ENCODE results near the gene NRXN3.

The NRXN3 gene

DNA sequence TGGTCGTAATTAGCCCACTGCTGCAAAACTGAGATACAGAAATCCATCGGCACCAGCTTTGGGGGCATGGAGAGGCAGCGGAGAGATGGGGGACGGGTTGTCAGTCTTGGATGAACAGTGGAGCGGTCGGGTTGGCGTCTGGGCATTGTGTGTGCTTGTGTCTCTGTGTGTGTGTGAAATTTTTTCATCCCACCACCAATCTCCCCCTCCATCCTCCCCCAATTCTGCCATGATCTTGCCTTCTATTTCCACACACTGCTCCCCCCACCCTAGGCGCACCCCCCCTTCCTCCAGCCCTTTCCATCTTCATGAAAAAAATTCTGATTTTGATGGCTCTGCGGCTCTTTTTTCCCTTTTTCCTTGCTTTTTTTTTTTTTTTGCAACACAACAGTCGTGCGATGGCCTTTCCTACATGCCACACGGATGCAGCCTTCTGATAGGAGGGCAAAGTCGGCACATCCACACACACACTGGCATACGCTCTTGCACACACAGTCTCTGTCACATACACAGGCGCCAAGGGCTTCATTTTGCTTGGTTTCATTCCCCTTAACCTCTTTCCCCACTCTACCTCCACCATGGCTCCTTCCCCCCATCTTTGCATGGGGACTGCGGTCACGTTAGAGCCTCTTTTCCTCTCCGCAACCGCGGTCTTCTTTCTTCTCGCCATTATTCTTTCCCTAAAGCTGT, 3.3 kb downstream of the NRXN3 start:
- Histone ChIP-seq H3K4me3 (ENCODE audit: low read length) (no peak overlapping the region), H3K27ac (ENCODE audit: low read depth, low read length) (no peak overlapping the region), H3K36me3 (ENCODE audit: insufficient read depth, low read length) (no peaks in the 10 kb centered on the region), H3K9me3 (ENCODE audit: insufficient read depth, low read depth, low read length) (no peaks in the 10 kb centered on the region), H3K9ac (ENCODE audit: low read depth, low read length) (no peak overlapping the region), H3K27me3 (ENCODE audit: insufficient read depth, low read length) (no peaks in the 10 kb centered on the region), H3K4me1 (ENCODE audit: insufficient read depth, low read length) (peaks cover 13% of the 10 kb centered on the region; the same call in 1 of the 2 replicates)
- 92% methylated on average over 18 of the region's 21 CpGs for WGBS

DNA sequence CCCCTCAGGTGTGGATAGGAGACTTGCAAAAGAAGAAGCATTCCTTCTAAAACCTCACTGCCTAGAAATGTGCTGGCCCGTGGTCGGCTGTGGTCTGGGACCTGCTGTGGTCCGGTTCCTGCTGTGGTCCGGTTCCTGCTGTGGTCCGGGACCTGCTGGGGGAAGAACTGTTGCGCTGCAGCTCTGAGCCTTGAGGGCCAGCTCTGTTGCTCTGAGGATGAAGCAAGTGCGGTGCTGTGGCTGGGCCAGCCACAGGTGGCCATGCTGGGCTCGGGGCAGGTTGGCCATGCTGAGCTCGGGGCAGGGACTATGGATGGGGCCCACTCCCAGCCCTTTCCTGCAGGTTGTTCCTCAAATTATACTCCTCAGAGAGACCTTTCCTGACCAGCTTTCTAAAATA, 5.2 kb downstream of the NRXN3 start:
- no peak overlapping the region for H3K27ac ChIP-seq (ENCODE audit: low read depth, low read length)
- H3K4me3 ChIP-seq (ENCODE audit: low read length) = no peak overlapping the region
- no peaks in the 10 kb centered on the region for H3K36me3 ChIP-seq (ENCODE audit: insufficient read depth, low read length)
- H3K4me1 ChIP-seq (ENCODE audit: insufficient read depth, low read length) = peaks cover 12% of the 10 kb centered on the region; the same call in 1 of the 2 replicates
- no peak overlapping the region for H3K9ac ChIP-seq (ENCODE audit: low read depth, low read length)
- no peaks in the 10 kb centered on the region for H3K27me3 ChIP-seq (ENCODE audit: insufficient read depth, low read length)
- 96% methylated on average over 9 of the region's 9 CpGs for WGBS
- H3K9me3 ChIP-seq (ENCODE audit: insufficient read depth, low read depth, low read length) = no peaks in the 10 kb centered on the region

DNA sequence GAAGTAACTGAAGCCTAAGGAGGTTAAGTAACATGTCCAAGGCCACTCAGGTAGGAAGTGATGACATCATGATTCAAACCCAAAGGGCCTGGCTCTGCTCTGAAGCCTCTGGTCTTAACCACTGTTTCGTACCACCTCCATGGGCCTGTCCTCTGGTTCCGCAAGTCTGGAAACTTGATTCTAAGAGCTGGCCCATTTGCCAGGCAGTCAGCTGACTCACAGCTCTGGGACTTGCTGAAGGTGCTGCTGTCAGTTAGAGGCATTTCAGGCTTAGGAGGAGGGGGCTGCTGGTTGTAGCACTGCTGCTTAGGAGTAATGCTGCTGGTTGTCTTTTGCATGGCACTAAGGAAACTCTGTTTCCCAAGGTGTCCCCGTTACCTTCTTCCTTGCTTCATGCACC, 7.9 kb downstream of the NRXN3 start:
- H3K9me3 ChIP-seq (ENCODE audit: insufficient read depth, low read depth, low read length) = no peaks in the 10 kb centered on the region
- no peak overlapping the region for H3K4me3 ChIP-seq (ENCODE audit: low read length)
- H3K27ac ChIP-seq (ENCODE audit: low read depth, low read length) = no peak overlapping the region
- H3K9ac ChIP-seq (ENCODE audit: low read depth, low read length) = no peak overlapping the region
- 91% methylated on average over 3 of the region's 3 CpGs for WGBS
- H3K27me3 ChIP-seq (ENCODE audit: insufficient read depth, low read length) = no peaks in the 10 kb centered on the region
- H3K36me3 ChIP-seq (ENCODE audit: insufficient read depth, low read length) = no peaks in the 10 kb centered on the region
- H3K4me1 ChIP-seq (ENCODE audit: insufficient read depth, low read length) = no peaks in the 10 kb centered on the region

DNA sequence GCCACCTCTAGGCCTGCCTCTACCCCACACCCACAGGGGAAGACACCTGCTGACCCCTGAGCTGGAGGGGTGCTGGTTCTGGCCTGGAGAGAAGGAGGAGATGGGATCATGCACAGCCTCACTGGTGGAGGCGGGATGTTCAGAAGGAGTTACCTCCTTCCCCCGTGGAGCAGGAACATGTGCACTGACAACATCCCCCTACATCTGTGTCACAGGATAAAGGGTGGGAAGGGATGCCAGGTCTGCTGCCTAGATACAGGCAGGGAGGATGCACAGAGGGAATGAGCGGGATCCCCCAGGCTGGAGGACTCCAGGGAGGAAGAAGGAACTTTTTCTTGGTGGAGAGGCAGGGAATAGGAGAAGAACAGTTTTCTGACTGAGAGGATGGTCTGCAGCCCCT, 8.8 kb downstream of the NRXN3 start:
- Histone ChIP-seq H3K27me3 (ENCODE audit: insufficient read depth, low read length) (no peaks in the 10 kb centered on the region), H3K4me3 (ENCODE audit: low read length) (no peak overlapping the region), H3K36me3 (ENCODE audit: insufficient read depth, low read length) (no peaks in the 10 kb centered on the region), H3K9ac (ENCODE audit: low read depth, low read length) (no peak overlapping the region), H3K4me1 (ENCODE audit: insufficient read depth, low read length) (no peaks in the 10 kb centered on the region), H3K9me3 (ENCODE audit: insufficient read depth, low read depth, low read length) (no peaks in the 10 kb centered on the region), H3K27ac (ENCODE audit: low read depth, low read length) (no peak overlapping the region)
- WGBS = 98% methylated on average over 2 of the region's 3 CpGs

DNA sequence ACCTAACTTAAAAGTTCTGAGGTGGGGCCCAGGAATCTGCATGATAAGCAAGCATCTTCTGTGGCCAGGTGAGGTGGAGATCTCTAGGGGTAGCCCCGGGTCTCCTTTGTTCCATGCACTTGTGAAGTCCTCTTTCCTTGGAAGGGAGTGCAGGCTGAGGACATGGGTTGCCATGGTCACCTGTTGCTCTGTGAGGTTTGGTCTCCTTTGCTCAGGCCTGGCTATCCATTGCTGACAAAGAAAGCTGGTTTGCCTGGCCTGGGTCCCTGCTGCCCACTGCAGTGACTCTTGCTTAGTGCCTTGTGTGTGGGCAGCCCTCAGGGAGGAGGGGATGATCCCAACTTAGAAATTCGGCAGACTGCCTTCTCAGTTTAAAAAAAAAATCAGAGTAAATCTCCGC, 11.1 kb downstream of the NRXN3 start:
- H3K27me3 ChIP-seq (ENCODE audit: insufficient read depth, low read length) = no peaks in the 10 kb centered on the region
- H3K36me3 ChIP-seq (ENCODE audit: insufficient read depth, low read length) = no peaks in the 10 kb centered on the region
- H3K4me3 ChIP-seq (ENCODE audit: low read length) = no peak overlapping the region
- no peak overlapping the region for H3K27ac ChIP-seq (ENCODE audit: low read depth, low read length)
- 92% methylated on average over 3 of the region's 3 CpGs for WGBS
- H3K4me1 ChIP-seq (ENCODE audit: insufficient read depth, low read length) = no peaks in the 10 kb centered on the region
- H3K9me3 ChIP-seq (ENCODE audit: insufficient read depth, low read depth, low read length) = no peaks in the 10 kb centered on the region
- H3K9ac ChIP-seq (ENCODE audit: low read depth, low read length) = no peak overlapping the region

DNA sequence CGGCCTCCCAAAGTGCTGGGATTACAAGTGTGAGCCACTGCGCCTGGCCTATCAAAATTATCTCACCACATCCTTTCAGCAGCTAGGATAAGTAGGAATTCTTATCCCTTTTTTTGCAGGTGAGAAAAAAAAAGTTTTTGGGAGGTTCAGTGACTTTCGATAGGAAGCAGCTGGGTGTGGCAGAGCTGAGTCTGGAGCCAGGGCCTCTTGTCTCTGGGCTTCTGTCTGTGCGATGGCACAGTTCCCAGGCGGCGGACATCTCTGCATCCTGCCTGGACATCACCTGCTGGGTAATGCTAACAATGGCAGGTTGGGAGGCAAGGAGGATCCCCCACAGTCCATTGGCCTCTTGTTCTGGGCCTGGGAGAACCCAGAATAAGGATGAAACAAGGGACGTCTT, 12.5 kb downstream of the NRXN3 start:
- 93% methylated on average over 7 of the region's 7 CpGs for WGBS
- H3K4me1 ChIP-seq (ENCODE audit: insufficient read depth, low read length) = no peaks in the 10 kb centered on the region
- no peaks in the 10 kb centered on the region for H3K27me3 ChIP-seq (ENCODE audit: insufficient read depth, low read length)
- H3K9ac ChIP-seq (ENCODE audit: low read depth, low read length) = no peak overlapping the region
- H3K27ac ChIP-seq (ENCODE audit: low read depth, low read length) = no peak overlapping the region
- no peak overlapping the region for H3K4me3 ChIP-seq (ENCODE audit: low read length)
- H3K9me3 ChIP-seq (ENCODE audit: insufficient read depth, low read depth, low read length) = no peaks in the 10 kb centered on the region
- no peaks in the 10 kb centered on the region for H3K36me3 ChIP-seq (ENCODE audit: insufficient read depth, low read length)

DNA sequence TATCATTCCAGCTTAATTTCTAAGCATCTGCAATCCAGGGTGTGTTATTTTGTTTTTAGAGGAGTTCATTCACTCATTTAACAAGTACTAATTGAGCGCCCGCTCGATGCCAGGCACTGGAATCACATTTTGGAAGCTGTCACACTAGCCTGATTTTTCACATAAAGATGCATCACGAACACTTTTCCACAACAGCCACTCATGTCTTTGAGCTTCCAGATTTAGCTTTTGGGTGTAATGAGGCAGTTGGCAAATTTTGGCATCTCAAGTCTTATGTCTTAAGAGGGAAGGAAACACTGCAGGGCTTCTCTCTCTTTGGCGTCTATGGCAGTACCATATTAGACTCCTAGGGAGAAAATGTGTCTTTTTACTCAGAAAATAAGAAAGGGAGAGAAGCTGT, 14.0 kb downstream of the NRXN3 start:
- Histone ChIP-seq H3K27ac (ENCODE audit: low read depth, low read length) (no peak overlapping the region), H3K9ac (ENCODE audit: low read depth, low read length) (no peak overlapping the region), H3K4me1 (ENCODE audit: insufficient read depth, low read length) (no peaks in the 10 kb centered on the region), H3K36me3 (ENCODE audit: insufficient read depth, low read length) (no peaks in the 10 kb centered on the region), H3K27me3 (ENCODE audit: insufficient read depth, low read length) (no peaks in the 10 kb centered on the region), H3K9me3 (ENCODE audit: insufficient read depth, low read depth, low read length) (no peaks in the 10 kb centered on the region), H3K4me3 (ENCODE audit: low read length) (no peak overlapping the region)
- 92% methylated on average over 5 of the region's 5 CpGs for WGBS

DNA sequence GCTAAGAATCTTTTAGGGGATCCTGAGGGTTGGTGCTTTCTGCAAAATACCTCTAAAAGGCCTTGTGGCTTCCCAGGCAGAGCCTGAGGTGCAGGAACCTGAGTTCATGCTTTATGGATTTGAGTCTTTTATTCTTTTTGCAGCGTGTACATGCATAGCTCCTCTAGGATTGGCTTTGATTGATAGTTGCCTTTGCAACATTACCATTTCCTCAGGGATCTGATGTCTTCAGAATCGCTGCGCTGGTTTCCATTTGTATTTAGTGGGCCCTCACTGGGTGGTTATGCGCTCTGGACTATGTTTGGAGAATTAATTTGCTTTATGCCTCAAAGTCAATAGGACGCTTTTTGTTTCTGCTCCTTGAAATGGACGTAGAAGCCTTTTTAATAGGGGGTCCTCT, 16.1 kb downstream of the NRXN3 start:
- no peak overlapping the region for H3K27ac ChIP-seq (ENCODE audit: low read depth, low read length)
- no peaks in the 10 kb centered on the region for H3K4me1 ChIP-seq (ENCODE audit: insufficient read depth, low read length)
- H3K9ac ChIP-seq (ENCODE audit: low read depth, low read length) = no peak overlapping the region
- no peaks in the 10 kb centered on the region for H3K36me3 ChIP-seq (ENCODE audit: insufficient read depth, low read length)
- H3K9me3 ChIP-seq (ENCODE audit: insufficient read depth, low read depth, low read length) = no peaks in the 10 kb centered on the region
- no peaks in the 10 kb centered on the region for H3K27me3 ChIP-seq (ENCODE audit: insufficient read depth, low read length)
- WGBS = 96% methylated on average over 6 of the region's 6 CpGs
- no peak overlapping the region for H3K4me3 ChIP-seq (ENCODE audit: low read length)

DNA sequence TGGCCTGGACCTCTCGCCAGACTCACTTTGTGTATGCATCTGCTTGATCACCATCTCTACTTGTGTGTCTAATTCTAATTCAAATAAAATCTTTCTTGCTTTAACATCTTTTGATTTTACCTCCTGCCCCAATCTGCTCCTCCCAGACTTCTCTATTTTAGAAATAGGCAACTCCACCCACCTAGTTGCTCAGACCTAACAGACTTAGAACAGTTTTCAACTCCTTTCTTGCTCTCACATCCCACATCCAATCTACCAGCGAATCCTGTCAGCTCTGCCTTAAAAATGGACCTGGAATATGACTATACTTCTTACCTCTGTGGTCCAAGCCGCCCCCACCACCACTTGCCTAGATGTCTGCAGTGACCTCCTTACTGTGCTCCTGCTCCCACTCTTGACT, 18.7 kb downstream of the NRXN3 start:
- no peak overlapping the region for H3K27ac ChIP-seq (ENCODE audit: low read depth, low read length)
- H3K9ac ChIP-seq (ENCODE audit: low read depth, low read length) = no peak overlapping the region
- no peaks in the 10 kb centered on the region for H3K4me1 ChIP-seq (ENCODE audit: insufficient read depth, low read length)
- no peaks in the 10 kb centered on the region for H3K9me3 ChIP-seq (ENCODE audit: insufficient read depth, low read depth, low read length)
- H3K36me3 ChIP-seq (ENCODE audit: insufficient read depth, low read length) = no peaks in the 10 kb centered on the region
- H3K4me3 ChIP-seq (ENCODE audit: low read length) = no peak overlapping the region
- no peaks in the 10 kb centered on the region for H3K27me3 ChIP-seq (ENCODE audit: insufficient read depth, low read length)
- 85% methylated on average over 3 of the region's 3 CpGs for WGBS

DNA sequence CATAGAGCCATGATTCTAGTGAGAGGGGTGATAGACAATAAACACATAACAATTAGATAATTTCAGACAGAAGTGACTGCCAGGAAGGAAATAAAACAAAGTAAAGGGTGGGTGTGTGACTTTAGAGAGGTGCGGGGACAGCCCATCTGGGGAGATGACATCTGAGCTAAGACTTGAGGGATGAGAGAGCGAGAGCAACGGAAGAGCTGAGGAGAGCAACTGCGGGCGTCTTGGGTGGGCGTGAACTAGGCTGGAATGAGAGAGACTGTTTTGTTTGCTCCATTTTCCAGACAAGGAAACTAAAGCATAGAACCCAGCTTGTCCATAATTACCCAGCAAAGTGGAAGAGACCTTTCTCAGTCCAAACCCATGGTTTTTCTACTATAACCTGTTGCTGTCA, 25.3 kb downstream of the NRXN3 start:
- WGBS = 98% methylated on average over 6 of the region's 6 CpGs
- no peaks in the 10 kb centered on the region for H3K27me3 ChIP-seq (ENCODE audit: insufficient read depth, low read length)
- no peak overlapping the region for H3K9ac ChIP-seq (ENCODE audit: low read depth, low read length)
- no peaks in the 10 kb centered on the region for H3K4me1 ChIP-seq (ENCODE audit: insufficient read depth, low read length)
- no peaks in the 10 kb centered on the region for H3K36me3 ChIP-seq (ENCODE audit: insufficient read depth, low read length)
- H3K9me3 ChIP-seq (ENCODE audit: insufficient read depth, low read depth, low read length) = no peaks in the 10 kb centered on the region
- no peak overlapping the region for H3K27ac ChIP-seq (ENCODE audit: low read depth, low read length)
- no peak overlapping the region for H3K4me3 ChIP-seq (ENCODE audit: low read length)

DNA sequence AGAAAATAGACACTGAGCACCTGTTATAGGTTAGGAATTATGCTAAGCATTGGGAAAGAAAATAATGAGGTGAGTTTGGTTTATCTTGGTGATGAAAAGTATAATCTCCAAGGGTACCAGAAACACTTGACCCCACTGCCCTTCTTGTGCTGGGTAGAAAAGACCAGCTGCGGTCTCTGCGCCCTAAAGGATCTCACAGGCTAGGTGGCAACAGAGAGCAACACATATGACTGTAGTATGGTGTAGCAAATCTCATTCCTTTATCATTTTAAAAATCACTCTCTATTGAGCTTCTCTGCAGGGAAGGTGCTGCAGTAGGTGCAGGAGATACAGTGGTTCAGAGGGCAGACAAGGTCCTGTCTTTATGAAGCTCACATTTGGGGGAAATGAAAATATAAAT, 26.1 kb downstream of the NRXN3 start:
- WGBS = no CpG with 5 or more reads among the region's 2 CpGs
- Histone ChIP-seq H3K9me3 (ENCODE audit: insufficient read depth, low read depth, low read length) (no peaks in the 10 kb centered on the region), H3K4me3 (ENCODE audit: low read length) (no peak overlapping the region), H3K27me3 (ENCODE audit: insufficient read depth, low read length) (no peaks in the 10 kb centered on the region), H3K36me3 (ENCODE audit: insufficient read depth, low read length) (no peaks in the 10 kb centered on the region), H3K4me1 (ENCODE audit: insufficient read depth, low read length) (no peaks in the 10 kb centered on the region), H3K9ac (ENCODE audit: low read depth, low read length) (no peak overlapping the region), H3K27ac (ENCODE audit: low read depth, low read length) (no peak overlapping the region)

DNA sequence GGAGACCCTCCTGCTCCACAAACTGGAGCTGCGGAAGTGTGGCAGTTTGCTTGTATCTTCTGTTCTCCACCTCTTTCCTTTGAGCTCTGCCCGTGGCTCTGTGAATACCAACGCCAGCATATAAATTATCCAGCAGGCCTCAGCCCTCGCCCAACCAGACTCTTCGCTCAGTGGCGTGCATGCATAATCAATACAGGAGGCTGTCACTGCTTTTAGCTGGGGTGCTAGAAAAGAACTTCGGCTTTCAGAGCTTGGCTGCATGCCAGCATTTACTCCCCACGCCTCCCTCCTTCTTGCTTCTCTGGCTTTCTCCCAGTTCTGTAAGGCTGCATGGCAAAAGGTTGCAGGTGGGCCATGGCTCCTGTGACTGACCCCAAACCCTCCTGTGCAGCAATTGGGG, 26.9 kb downstream of the NRXN3 start:
- no peaks in the 10 kb centered on the region for H3K36me3 ChIP-seq (ENCODE audit: insufficient read depth, low read length)
- 91% methylated on average over 8 of the region's 8 CpGs for WGBS
- no peaks in the 10 kb centered on the region for H3K27me3 ChIP-seq (ENCODE audit: insufficient read depth, low read length)
- H3K4me3 ChIP-seq (ENCODE audit: low read length) = no peak overlapping the region
- H3K9ac ChIP-seq (ENCODE audit: low read depth, low read length) = no peak overlapping the region
- H3K4me1 ChIP-seq (ENCODE audit: insufficient read depth, low read length) = no peaks in the 10 kb centered on the region
- H3K27ac ChIP-seq (ENCODE audit: low read depth, low read length) = no peak overlapping the region
- no peaks in the 10 kb centered on the region for H3K9me3 ChIP-seq (ENCODE audit: insufficient read depth, low read depth, low read length)

All from HUES64 (cell line).